ENCODE measurements around the gene MLXIP. TPM values are rescaled to one million over a fixed set of nuclear protein-coding genes. Genes with fewer than 3 reads are reported as not detected.

MLXIP gene
- total RNA-seq, 1 experiment from 2014 or later: 32.4 TPM

DNA sequence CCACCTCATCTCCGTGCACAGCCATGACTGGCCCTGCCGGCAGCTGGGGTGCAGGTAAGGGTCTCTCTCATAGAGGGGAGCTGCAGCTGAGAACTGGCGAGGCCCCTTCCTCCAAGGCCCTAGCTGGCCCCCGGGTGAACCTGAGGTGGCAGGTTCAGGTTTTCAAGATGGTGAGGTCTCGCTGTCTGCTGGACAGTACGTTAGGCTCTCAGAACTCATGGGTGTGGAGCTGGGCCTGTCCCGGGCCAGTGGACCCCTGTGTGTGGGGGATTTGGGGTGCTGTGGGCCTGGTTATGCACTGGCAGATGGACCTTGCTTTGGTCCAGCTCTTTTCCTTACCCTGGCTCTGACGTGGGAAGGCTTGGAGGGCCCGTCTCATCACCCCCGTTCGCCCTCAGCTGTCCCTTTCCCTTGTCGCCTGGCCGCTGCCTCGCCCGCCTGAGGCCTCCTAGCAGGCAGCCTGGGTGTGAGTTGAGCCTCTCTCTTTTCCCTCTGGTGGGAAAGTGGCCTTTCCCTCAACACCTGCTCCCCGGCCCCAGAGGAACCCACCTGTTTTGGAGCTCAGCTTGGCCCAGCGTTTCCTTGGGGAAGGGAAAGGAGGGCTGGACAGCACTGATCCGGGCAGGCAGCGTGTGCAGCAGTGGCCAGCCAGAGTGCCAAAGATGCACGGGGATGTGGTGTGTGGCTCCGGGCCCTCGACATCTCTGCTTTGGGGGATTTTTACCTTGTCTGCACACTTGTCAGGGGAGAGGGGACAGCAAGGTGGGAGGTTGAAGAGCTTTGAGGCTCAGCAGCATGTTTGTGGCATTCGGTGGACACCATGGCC, 67.2 kb downstream of the MLXIP start:
- Histone ChIP-seq H4K5ac (ENCODE audit: insufficient read length, low read depth, low read length) (no peak overlapping the region), H3K18ac (ENCODE audit: insufficient read length, low read depth, low read length) (no peak overlapping the region), H3K27ac (ENCODE audit: insufficient read length, low read depth, low read length) (no peak overlapping the region), H3K4me2 (ENCODE audit: insufficient read depth, insufficient read length, low read length) (no peak overlapping the region), H3K4ac (ENCODE audit: low read depth, low read length) (no peak overlapping the region), H3K79me2 (ENCODE audit: insufficient read depth, low read length) (no peaks in the 10 kb centered on the region), H2BK15ac (ENCODE audit: low read depth, low read length) (no peak overlapping the region), H3T11ph (ENCODE audit: low read length) (no peak overlapping the region), H2BK5ac (ENCODE audit: insufficient read length, low read length) (no peak overlapping the region), H3K23me2 (ENCODE audit: insufficient read length, low read depth, low read length, poor library complexity, severe bottlenecking) (no peaks in the 10 kb centered on the region), H3K27me3 (ENCODE audit: insufficient read depth, low read length) (no peaks in the 10 kb centered on the region), H4K20me1 (ENCODE audit: control insufficient read depth, insufficient read depth, insufficient read length) (no peaks in the 10 kb centered on the region), H3K9me3 (ENCODE audit: control insufficient read depth, low read depth, low read length) (peaks cover 24% of the 10 kb centered on the region), H3K23ac (ENCODE audit: insufficient read length, low read depth, low read length) (no peak overlapping the region), H2BK12ac (ENCODE audit: insufficient read length, low read depth, low read length) (no peak overlapping the region), H2AK5ac (ENCODE audit: insufficient read length, low read length) (no peak overlapping the region), H3K79me1 (ENCODE audit: insufficient read depth, low read depth, low read length, poor library complexity, severe bottlenecking) (no peaks in the 10 kb centered on the region), H3K9ac (ENCODE audit: extremely low read depth, insufficient read length, low read length) (no peak overlapping the region), H2AFZ (ENCODE audit: low read length) (no peak overlapping the region), H3K4me1 (ENCODE audit: insufficient read depth, low read length) (no peaks in the 10 kb centered on the region), H2BK120ac (ENCODE audit: low read depth, low read length, poor library complexity, severe bottlenecking) (no peak overlapping the region), H4K91ac (ENCODE audit: insufficient read length, low read depth, low read length) (no peak overlapping the region), H3K56ac (ENCODE audit: insufficient read length, low read depth, low read length) (no peak overlapping the region), H2BK20ac (ENCODE audit: low read depth, low read length, poor library complexity, severe bottlenecking) (no peak overlapping the region), H3K14ac (ENCODE audit: insufficient read depth, low read length) (no peak overlapping the region; the same call in 1 of the 2 replicates), H4K8ac (replicated peaks; ENCODE audit: insufficient read length, low read depth, low read length) (no peak overlapping the region)
- Mint-ChIP-seq H3K4me1 (no peaks in the 10 kb centered on the region), H3K9me3 (peaks cover 26% of the 10 kb centered on the region in 2 experiments), H3K4me3 (no peak overlapping the region), H3K27ac (no peak overlapping the region), H3K27me3 (ENCODE audit: low read depth) (no peaks in the 10 kb centered on the region; the same call in 1 of the 2 replicates), H3K36me3 (ENCODE audit: insufficient read depth in 1 of 3, low read depth in 3 of 3) (peaks cover 34 to 35% (median 35%) of the 10 kb centered on the region in 3 experiments)
- WGBS (ENCODE audit: extremely low coverage, insufficient read length, low lambda C conversion rate): no CpG with 5 or more reads among the region's 23 CpGs
- no peak for DNase-seq
- TF ChIP-seq, protein P1, sequence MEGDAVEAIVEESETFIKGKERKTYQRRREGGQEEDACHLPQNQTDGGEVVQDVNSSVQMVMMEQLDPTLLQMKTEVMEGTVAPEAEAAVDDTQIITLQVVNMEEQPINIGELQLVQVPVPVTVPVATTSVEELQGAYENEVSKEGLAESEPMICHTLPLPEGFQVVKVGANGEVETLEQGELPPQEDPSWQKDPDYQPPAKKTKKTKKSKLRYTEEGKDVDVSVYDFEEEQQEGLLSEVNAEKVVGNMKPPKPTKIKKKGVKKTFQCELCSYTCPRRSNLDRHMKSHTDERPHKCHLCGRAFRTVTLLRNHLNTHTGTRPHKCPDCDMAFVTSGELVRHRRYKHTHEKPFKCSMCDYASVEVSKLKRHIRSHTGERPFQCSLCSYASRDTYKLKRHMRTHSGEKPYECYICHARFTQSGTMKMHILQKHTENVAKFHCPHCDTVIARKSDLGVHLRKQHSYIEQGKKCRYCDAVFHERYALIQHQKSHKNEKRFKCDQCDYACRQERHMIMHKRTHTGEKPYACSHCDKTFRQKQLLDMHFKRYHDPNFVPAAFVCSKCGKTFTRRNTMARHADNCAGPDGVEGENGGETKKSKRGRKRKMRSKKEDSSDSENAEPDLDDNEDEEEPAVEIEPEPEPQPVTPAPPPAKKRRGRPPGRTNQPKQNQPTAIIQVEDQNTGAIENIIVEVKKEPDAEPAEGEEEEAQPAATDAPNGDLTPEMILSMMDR (conservative IDR thresholded peaks at IDR 0.05): no peak

Data from H9 (cell line).